NCI-H1417 treated with DMSO at 0.1 percent for 48 hours (cell line): ENCODE measurements around the gene ABR.
"Not testable (repeated sequence)": the region's sequence is repeated elsewhere in the genome, so short reads cannot be mapped to it uniquely, and the experiment has no call there.

Source experiments
- DNase-seq: peaks from one replicate; lab custom pipeline; 2025; lab: John Stamatoyannopoulos, UW

Gene ABR

GRCh38 chr17:1071103-1071825 is 108.5 kb downstream of the ABR start:
- no peak for DNase-seq

GRCh38 chr17:1070411-1070810 is 109.4 kb downstream of the ABR start:
- DNase-seq: no peak

DNA sequence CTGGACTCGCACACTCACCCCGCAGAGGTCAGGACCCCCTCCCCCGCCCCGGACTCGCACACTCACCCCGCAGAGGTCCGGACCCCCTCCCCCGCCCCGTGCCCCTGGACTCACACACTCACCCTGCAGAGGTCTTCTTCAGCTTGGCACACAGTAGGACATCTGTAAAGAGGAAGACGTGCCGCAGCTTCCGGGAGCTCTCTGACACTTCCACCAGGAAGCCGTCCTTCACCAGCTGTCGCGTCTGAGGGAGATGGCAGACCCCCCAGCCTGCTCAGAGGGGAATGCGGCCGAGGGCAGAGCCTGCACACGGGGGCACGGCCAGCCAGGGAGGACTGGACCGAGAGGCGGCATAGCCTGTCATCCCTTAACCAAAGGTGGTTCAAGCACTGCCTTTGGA is 109.9 kb downstream of the ABR start:
- DNase-seq: no peak

- no peak for DNase-seq
These were observed 111.4 kb downstream of the ABR start for GRCh38 chr17:1068356-1068755.

- DNase-seq: no peak
These were observed 112.4 kb downstream of the ABR start for GRCh38 chr17:1067282-1067956.

- DNase-seq: not testable (repeated sequence)
These were observed 114.4 kb downstream of the ABR start for GRCh38 chr17:1065416-1065815.

DNA sequence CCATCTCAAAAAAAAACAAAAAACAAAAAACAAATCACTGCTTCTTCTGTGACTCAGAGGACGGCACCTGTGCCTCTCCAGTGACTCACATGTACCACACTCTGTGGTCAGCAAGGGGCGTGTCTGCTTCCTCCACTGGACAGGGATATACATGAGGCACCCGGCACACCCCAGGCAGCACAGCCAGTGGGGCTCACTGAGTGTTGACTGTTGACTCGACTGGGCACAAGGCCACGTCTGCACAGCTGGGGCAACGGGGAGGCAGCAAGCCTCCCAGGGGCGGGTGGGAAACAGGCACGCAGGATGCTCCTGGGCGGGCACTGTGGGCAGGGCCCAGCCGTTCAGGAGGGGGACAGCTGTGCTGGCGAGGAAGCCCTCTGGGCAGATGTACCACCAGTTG is 118.8 kb downstream of the ABR start:
- DNase-seq: no peak

DNA sequence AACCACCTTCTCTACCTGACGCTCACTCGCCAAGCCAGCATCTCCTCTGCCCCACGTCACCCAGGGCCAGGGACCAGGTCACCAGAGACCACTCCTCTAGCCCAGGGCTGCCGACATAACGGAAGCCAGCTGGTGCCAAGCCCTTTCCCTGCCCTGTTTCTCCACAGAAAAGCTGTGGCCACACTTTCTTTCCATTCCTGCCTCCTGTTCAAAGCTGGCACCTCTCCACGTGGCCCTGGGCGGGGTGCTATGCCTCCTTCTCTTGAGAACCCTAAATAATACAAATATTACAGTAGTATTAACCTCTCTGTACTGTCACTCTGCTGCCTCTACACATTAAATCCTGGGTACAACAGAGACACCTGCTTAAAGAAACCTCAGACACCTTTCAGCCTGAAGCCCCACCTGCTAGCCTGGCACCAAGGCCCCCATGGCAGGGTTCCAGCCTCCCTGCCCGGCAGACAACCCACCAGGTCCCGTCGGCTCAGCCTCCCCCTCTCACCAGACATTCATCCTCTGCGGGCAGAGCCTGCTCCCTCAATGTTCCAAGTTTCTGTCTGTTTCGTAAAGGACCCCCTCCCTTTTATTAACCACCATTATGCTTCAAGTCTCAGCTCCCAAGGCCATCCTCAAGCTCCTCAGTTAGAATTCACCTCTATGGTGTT is 120.5 kb downstream of the ABR start:
- no peak for DNase-seq

GRCh38 chr17:1058423-1059130 is 121.2 kb downstream of the ABR start:
- DNase-seq: no peak

DNA sequence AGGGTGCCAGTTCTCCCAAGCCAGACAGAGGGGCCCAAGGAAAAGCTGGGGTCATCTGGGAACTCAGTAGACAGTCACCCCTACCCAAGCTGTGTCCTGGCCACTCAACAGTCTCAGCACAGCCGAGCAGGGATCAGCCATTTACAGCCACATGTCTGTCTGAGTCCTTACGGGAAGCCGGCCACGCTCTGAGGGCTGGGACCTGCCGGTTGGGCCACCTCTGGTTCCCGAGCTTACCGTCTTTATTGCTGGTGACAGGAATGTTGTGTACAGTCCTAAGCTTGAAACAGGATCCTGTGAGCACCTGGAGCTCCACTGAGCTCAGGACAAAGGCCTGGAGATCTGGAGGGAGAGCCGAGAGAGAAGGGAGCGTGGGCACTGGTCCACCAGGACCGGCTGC is 123.0 kb downstream of the ABR start:
- no peak for DNase-seq

- no peak for DNase-seq
These were observed 123.8 kb downstream of the ABR start for GRCh38 chr17:1055751-1056645.

- no peak for DNase-seq
These were observed 124.5 kb downstream of the ABR start for GRCh38 chr17:1055231-1055630.

DNA sequence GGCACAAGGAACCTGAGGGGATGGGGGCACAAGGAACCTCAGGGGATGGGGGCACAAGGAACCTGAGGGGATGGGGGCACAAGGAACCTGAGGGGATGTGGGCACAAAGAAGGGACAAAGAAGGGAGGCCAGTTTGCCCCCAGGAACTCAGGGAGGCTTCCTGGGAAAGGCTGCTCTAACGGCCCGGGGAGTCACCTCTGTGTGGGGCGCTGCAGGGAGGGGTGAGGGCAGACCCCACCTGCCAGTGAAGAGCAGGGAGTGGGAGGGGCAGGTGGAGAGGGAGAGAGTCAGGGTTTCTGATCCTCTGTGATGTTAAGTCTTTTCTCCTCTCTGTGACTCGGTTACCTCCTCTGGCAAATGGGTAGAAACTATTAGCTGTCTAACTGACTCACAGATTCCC is 125.1 kb downstream of the ABR start:
- no peak for DNase-seq

DNA sequence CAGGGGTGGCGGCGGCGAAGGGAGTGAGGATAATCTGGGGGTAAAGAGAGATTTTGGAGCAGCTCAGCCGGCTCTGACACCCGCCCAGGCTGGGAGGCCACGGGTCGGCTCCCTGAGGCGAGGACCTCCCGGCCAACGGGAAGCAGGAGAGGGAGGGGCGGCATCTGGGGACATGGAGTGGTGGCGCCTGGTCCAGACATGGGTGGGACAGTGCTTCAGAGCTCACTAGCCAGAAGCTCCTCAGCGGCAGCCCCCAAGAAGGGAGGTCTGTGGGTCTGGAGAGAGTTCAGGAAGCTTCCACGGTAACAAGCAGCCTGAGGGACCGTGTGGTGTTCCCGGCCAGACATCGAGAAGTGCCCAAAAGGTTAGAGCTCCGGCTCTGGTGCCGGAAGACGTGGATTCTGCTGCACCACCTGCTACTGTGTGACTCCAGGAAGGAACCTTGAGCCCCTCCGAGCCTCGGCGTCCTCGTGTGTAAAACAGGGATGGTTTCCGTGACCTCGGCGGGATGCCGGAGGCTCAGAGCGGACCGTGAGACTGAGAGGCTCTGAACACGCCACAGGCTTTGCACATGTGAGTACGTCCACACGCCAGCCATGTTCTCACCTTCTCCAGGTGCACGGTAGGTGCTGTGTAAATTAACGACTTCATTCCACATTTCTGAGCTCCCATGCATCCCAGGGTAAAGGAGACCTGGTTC is 126.0 kb downstream of the ABR start:
- DNase-seq: no peak

DNA sequence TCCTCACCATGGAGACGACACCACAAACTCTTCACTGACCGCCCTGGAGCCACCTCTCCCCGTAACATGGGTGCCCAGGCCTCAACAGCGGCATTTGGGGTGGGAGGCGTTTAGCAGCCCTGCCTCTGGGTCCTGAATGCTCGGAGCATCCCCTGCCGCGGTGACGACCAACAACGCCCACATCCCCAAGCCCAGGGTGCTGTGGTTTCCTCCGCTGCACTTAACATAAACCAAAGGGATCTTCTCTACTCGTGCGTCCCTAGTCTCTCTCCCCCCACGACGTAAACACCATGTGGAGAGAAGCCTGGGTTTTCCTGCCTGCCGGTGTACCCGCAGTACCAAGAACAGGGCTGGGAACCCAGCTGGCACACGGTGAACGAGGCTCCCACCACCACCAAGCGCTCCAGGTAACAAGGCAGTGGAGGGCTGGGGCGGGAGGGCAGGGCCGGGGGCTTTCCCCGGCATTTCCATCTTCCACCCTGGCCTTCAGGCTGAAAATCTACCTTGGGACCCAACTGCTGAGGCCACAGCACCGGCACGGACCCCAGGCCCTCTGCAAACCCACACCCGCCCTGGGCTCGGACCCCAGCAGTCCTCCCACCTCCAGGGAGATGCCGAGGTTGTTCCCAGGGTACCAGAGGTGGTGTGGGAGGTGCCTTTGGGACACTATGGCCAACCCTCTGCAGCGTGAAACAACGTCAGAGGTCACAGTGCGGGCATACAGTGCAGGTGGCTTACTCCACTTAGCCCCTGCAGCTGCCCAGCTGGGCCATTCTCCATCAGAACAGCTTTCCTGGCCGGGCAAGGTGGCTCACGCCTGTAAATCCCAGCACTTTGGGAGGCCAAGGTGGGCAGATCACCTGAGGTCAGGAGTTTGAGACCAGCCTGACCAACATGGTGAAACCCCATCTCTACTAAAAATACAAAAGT is 128.5 kb downstream of the ABR start:
- DNase-seq: no peak

DNA sequence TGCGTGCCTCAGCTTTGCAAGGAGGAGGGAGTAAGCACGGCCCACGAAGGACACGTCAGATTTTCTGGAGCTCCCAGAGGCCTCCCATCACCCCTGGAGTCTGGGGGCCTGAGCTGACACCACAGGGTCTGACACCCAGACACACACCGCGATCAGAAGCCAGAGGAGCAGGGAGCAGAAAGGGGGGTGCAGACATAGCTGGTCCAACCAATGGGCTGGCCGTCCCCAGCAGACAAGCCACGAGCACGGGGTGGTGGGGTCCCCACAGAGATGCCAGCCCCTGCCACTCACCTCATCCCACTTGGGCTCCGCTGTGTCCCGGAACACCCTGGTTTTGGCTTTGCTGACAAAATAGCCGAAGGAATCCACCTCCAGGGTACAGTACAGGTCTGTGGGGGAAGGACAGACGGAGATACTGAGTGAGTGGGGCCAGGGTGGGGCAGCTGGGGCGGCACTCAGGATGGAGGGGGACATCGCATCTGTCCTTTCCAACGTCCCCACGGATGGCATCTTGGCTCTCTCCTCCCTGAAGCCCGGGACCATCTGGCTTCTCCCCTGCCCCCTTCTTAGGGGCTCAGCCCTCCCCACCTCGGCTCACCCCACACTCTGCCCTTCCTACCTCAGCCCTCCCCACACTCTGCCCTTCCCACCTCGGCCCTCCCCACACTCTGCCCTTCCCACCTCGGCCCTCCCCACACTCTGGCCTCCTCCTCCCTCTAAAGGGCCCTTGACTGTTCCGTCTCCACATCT is 129.4 kb downstream of the ABR start:
- DNase-seq: no peak

DNA sequence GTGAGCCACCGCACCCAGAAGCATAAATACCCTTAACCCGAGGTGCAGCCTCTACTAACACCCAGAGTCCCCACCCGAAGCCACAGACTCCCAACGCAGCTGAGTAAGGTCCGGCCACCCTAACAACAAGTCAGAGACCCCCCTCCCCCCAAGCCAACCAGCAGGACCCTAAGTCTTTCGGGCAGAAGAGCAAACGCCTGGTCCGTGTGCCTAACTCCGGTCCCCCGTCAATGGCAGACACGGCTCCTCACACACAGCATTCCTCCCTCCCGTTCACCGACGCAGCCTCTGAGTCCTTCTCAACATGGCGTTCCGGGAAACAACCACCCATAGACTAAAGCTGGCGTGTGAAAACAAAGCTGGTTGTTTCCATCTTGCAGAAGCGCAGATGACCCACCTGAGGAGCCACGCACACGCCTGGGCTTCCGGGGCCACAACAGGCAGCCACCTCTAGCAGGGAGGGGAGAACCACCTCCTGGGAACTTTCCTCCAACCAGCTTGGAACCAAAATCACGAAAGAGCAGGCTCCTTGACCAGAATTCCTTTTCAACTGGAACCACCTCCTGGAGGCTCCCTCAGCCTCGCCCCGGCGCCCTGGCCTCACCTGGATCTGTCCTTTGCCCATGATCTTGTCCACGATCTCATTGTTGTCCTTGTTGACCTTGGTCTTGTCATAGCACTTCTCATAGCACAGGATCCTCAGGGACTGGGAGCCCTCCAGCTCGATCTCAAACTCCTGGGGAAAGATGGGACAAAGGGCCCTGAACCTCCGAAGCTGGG is 130.1 kb downstream of the ABR start:
- DNase-seq: no peak

DNA sequence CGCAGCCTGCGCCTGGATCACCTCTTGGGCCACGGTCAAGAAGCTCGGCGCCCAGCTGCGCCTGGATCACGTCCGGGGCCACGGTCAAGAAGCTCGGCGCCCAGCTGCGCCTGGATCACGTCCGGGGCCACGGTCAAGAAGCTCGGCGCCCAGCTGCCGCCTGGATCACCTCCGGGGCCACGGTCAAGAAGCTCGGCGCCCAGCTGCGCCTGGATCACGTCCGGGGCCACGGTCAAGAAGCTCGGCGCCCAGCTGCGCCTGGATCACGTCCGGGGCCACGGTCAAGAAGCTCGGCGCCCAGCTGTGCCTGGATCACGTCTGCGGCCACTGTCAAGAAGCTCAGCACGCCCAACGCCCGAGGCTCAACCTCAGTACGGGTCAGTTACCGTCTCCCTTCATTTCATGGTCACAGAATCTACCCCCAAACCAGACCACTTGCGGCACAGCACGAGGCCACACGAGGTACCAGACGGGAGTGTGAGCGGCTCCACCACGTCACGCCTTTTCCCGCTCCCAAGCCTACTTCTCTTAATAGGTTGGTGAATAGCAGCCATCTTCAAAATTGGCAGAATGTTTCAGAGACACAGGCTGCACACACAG is 131.2 kb downstream of the ABR start:
- DNase-seq: not testable (repeated sequence)
